ENCODE results near the gene PROSER1.

Gene PROSER1

GRCh38 chr13:38980750-38981078, 57.2 kb downstream of the PROSER1 start:
- FAIRE-seq, result no peak
- no peak for DNase-seq (ENCODE audit: insufficient read length)
- TF ChIP-seq POLR2A (IDR thresholded peaks at IDR 0.05; ENCODE audit: low read depth, low read length) (no peak), POLR2AphosphoS5 (IDR thresholded peaks at IDR 0.05; ENCODE audit: low read depth, low read length) (no peak), TAF1 (IDR thresholded peaks at IDR 0.05; ENCODE audit: borderline replicate concordance, low read depth, low read length) (no peak)

- no peak for FAIRE-seq
- TF ChIP-seq TAF1 (IDR thresholded peaks at IDR 0.05; ENCODE audit: borderline replicate concordance, low read depth, low read length) (no peak), POLR2AphosphoS5 (IDR thresholded peaks at IDR 0.05; ENCODE audit: low read depth, low read length) (no peak), POLR2A (IDR thresholded peaks at IDR 0.05; ENCODE audit: low read depth, low read length) (no peak)
- no peak for DNase-seq (ENCODE audit: insufficient read length)
Observed at GRCh38 chr13:38979891-38980749, 57.8 kb downstream of the PROSER1 start.

- no peak for DNase-seq (ENCODE audit: insufficient read length)
- no peak for TF ChIP-seq POLR2AphosphoS5 (IDR thresholded peaks at IDR 0.05; ENCODE audit: low read depth, low read length)
- no peak for TF ChIP-seq POLR2A (IDR thresholded peaks at IDR 0.05; ENCODE audit: low read depth, low read length)
- no peak for TF ChIP-seq TAF1 (IDR thresholded peaks at IDR 0.05; ENCODE audit: borderline replicate concordance, low read depth, low read length)
- FAIRE-seq, result no peak
Observed at GRCh38 chr13:38970380-38971051, 67.4 kb downstream of the PROSER1 start.

- TF ChIP-seq POLR2A (IDR thresholded peaks at IDR 0.05; ENCODE audit: low read depth, low read length), result no peak
- TF ChIP-seq POLR2AphosphoS5 (IDR thresholded peaks at IDR 0.05; ENCODE audit: low read depth, low read length), result no peak
- no peak for TF ChIP-seq TAF1 (IDR thresholded peaks at IDR 0.05; ENCODE audit: borderline replicate concordance, low read depth, low read length)
- no peak for FAIRE-seq
- no peak for DNase-seq (ENCODE audit: insufficient read length)
Observed at GRCh38 chr13:38969187-38969586, 68.7 kb downstream of the PROSER1 start.

- no peak for FAIRE-seq
- DNase-seq (ENCODE audit: insufficient read length), result no peak
Observed at GRCh38 chr13:38967446-38967845, 70.4 kb downstream of the PROSER1 start.

GRCh38 chr13:38965281-38965680, 72.6 kb downstream of the PROSER1 start:
- FAIRE-seq, result no peak

More at GRCh38 chr13:38967446-38967845, 70.4 kb downstream of the PROSER1 start:
- TF ChIP-seq POLR2A (IDR thresholded peaks at IDR 0.05; ENCODE audit: low read depth, low read length) (no peak), POLR2AphosphoS5 (IDR thresholded peaks at IDR 0.05; ENCODE audit: low read depth, low read length) (no peak), TAF1 (IDR thresholded peaks at IDR 0.05; ENCODE audit: borderline replicate concordance, low read depth, low read length) (no peak)

GRCh38 chr13:38960175-38960574, 77.7 kb downstream of the PROSER1 start:
- TF ChIP-seq TAF1 (IDR thresholded peaks at IDR 0.05; ENCODE audit: borderline replicate concordance, low read depth, low read length) (no peak), POLR2AphosphoS5 (IDR thresholded peaks at IDR 0.05; ENCODE audit: low read depth, low read length) (no peak), POLR2A (IDR thresholded peaks at IDR 0.05; ENCODE audit: low read depth, low read length) (no peak)
- FAIRE-seq (no peak), DNase-seq (ENCODE audit: insufficient read length) (no peak)

More at GRCh38 chr13:38965281-38965680, 72.6 kb downstream of the PROSER1 start:
- no peak for DNase-seq (ENCODE audit: insufficient read length)
- no peak for TF ChIP-seq POLR2AphosphoS5 (IDR thresholded peaks at IDR 0.05; ENCODE audit: low read depth, low read length)
